ENCODE data around the gene ZBTB7B. TPM values are rescaled to one million over a fixed set of nuclear protein-coding genes. Genes with fewer than 3 reads are reported as not detected.

The ZBTB7B gene
- total and polyA plus RNA-seq, 9 of the 15 experiments (the other 6 are each of a cell fraction or from before 2014, with no cell fraction given) = 0.04 to 46.5 (median 15.2) TPM

DNA sequence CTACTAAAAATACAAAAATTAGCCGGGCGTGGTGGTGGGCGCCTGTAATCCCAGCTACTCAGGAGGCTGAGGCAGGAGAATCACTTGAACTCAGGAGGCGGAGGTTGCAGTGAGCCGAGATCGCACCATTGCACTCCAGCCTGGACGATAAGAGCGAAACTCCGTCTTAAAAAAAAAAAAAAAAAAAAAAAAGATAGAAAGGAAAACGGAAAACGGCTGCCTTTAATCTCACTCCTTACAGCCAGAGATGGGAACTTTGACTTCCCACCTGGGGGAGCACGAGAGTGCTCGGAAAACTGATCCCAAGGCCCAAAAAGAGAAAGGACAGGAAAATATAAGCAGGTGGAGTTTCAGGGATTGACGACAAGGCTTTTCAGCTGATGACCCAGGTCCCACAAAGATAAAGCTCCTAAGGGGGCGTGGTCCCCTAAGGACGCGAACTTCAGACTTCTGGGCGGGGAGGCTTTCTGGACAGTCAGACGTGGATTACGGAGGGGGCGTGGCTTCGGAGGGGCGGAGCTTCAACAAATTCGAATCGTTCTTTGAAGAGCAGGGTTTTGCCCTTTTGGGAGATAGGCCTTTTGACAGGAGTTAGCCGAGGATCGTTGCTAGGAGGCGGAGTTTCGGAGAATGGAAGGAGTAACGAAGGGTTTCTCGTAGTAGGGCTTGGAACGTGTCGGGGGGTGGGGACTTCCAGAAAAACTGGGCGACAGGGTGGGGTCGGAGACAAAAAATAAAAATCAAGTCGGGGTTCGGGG is 29.1 kb upstream of the ZBTB7B start (continued):
- no peak for TF ChIP-seq SNRNP70 (optimal IDR thresholded peaks at IDR 0.05; ENCODE audit: low read depth, low read length)
- peak; percentile 55 for TF ChIP-seq SNIP1 (IDR thresholded peaks at IDR 0.05; ENCODE audit: low read depth)
- TF ChIP-seq TAF7 (tag; IDR thresholded peaks at IDR 0.05) = 0 out of 2 replicates have a peak, but pooled peaks have one; percentile 29
- peak; percentile 27 for TF ChIP-seq KDM5B (IDR thresholded peaks at IDR 0.05; ENCODE audit: insufficient replicate concordance, low read depth, low read length)
- TF ChIP-seq, protein P1, sequence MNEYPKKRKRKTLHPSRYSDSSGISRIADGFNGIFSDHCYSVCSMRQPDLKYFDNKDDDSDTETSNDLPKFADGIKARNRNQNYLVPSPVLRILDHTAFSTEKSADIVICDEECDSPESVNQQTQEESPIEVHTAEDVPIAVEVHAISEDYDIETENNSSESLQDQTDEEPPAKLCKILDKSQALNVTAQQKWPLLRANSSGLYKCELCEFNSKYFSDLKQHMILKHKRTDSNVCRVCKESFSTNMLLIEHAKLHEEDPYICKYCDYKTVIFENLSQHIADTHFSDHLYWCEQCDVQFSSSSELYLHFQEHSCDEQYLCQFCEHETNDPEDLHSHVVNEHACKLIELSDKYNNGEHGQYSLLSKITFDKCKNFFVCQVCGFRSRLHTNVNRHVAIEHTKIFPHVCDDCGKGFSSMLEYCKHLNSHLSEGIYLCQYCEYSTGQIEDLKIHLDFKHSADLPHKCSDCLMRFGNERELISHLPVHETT (CRISPR knock-in tag; conservative IDR thresholded peaks at IDR 0.05 in 1 of 2, IDR thresholded peaks at IDR 0.05 in 1 of 2) = peak in 1 of 2 experiments; percentile 64; a peak in 2 of 4 replicates
- TF ChIP-seq POLR2B (IDR thresholded peaks at IDR 0.05; ENCODE audit: low read depth, partially characterized antibody) = peak; percentile 91
- no peak for TF ChIP-seq KAT2B (IDR thresholded peaks at IDR 0.05; ENCODE audit: low read depth, low read length)
- TF ChIP-seq DPF2 (IDR thresholded peaks at IDR 0.05) = peak; percentile 90
- TF ChIP-seq, protein P2, sequence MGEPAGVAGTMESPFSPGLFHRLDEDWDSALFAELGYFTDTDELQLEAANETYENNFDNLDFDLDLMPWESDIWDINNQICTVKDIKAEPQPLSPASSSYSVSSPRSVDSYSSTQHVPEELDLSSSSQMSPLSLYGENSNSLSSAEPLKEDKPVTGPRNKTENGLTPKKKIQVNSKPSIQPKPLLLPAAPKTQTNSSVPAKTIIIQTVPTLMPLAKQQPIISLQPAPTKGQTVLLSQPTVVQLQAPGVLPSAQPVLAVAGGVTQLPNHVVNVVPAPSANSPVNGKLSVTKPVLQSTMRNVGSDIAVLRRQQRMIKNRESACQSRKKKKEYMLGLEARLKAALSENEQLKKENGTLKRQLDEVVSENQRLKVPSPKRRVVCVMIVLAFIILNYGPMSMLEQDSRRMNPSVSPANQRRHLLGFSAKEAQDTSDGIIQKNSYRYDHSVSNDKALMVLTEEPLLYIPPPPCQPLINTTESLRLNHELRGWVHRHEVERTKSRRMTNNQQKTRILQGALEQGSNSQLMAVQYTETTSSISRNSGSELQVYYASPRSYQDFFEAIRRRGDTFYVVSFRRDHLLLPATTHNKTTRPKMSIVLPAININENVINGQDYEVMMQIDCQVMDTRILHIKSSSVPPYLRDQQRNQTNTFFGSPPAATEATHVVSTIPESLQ (CRISPR knock-in tag; IDR thresholded peaks at IDR 0.05) = no peak
- no peak for TF ChIP-seq CBX3 (IDR thresholded peaks at IDR 0.05; ENCODE audit: borderline replicate concordance in 1 of 2, low read length in 2 of 2)
- peak; percentile 68 for TF ChIP-seq TAF9B (IDR thresholded peaks at IDR 0.05; ENCODE audit: partially characterized antibody)
- peak; percentile 97 for TF ChIP-seq ZSCAN29 (IDR thresholded peaks at IDR 0.05)
- TF ChIP-seq, protein P3, sequence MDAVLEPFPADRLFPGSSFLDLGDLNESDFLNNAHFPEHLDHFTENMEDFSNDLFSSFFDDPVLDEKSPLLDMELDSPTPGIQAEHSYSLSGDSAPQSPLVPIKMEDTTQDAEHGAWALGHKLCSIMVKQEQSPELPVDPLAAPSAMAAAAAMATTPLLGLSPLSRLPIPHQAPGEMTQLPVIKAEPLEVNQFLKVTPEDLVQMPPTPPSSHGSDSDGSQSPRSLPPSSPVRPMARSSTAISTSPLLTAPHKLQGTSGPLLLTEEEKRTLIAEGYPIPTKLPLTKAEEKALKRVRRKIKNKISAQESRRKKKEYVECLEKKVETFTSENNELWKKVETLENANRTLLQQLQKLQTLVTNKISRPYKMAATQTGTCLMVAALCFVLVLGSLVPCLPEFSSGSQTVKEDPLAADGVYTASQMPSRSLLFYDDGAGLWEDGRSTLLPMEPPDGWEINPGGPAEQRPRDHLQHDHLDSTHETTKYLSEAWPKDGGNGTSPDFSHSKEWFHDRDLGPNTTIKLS (IDR thresholded peaks at IDR 0.05; ENCODE audit: borderline replicate concordance, low read depth) = peak; percentile 21; the same call in 1 of the 2 replicates
- TF ChIP-seq POLR2A (conservative IDR thresholded peaks at IDR 0.05) = peak; percentile 86
- peak; percentile 88 for TF ChIP-seq SUPT5H (IDR thresholded peaks at IDR 0.05)
- peak; percentile 17; the same call in 1 of the 2 replicates for TF ChIP-seq NFIC (IDR thresholded peaks at IDR 0.05)
- TF ChIP-seq ARID1B (IDR thresholded peaks at IDR 0.05) = peak; percentile 77
- peak; percentile 28; the same call in 1 of the 2 replicates for TF ChIP-seq MYC (IDR thresholded peaks at IDR 0.05; ENCODE audit: low read depth, low read length)
- TF ChIP-seq MYC (CRISPR knock-in tag; IDR thresholded peaks at IDR 0.05; ENCODE audit: borderline replicate concordance, low read depth) = no peak
- TF ChIP-seq ATF1 (CRISPR knock-in tag; IDR thresholded peaks at IDR 0.05) = no peak
- TF ChIP-seq ATF1 (tag; IDR thresholded peaks at IDR 0.05) = peak; percentile 6

Data from K562 (cell line).